IPS-18a (cell line): ENCODE results near the gene ENG.
"Not testable (repeated sequence)": the region's sequence is repeated elsewhere in the genome, so short reads cannot be mapped to it uniquely, and the experiment has no call there.

ENCODE experiments used
- H3K27ac ChIP-seq: one replicate; pipeline ENCODE4 v1.5.1; 2013; ENCODE audit warnings: low read length
- H3K27me3 ChIP-seq: one replicate; pipeline ENCODE4 v1.6.1; 2013; ENCODE audit warnings: mild to moderate bottlenecking, low read length; ENCODE audit not compliant: control insufficient read depth, insufficient read depth
- H3K36me3 ChIP-seq: one replicate; pipeline ENCODE4 v1.6.1; 2013; ENCODE audit warnings: low read depth, low read length; ENCODE audit not compliant: control insufficient read depth
- H3K4me1 ChIP-seq: one replicate; pipeline ENCODE4 v1.6.1; 2013; ENCODE audit warnings: low read depth, low read length; ENCODE audit not compliant: control insufficient read depth
- H3K4me3 ChIP-seq: one replicate; pipeline ENCODE4 v1.5.1; 2013; ENCODE audit warnings: low read length
- H3K9ac ChIP-seq: one replicate; pipeline ENCODE4 v1.6.1; 2013; ENCODE audit warnings: mild to moderate bottlenecking, low read length, moderate library complexity
- H3K9me3 ChIP-seq: one replicate; pipeline ENCODE4 v1.6.1; 2013; ENCODE audit warnings: low read depth, low read length; ENCODE audit not compliant: control insufficient read depth

Gene ENG

GRCh38 chr9:127846443-127847177 is 7.8 kb downstream of the ENG start:
- Histone ChIP-seq H3K4me3 (no peak overlapping the region), H3K27me3 (no peaks in the 10 kb centered on the region), H3K9ac (no peak overlapping the region), H3K4me1 (peaks cover 5% of the 10 kb centered on the region), H3K36me3 (no peaks in the 10 kb centered on the region), H3K27ac (no peak overlapping the region), H3K9me3 (no peaks in the 10 kb centered on the region)

- not testable (repeated sequence) for H3K4me1 ChIP-seq, H3K36me3 ChIP-seq, H3K9ac ChIP-seq, H3K27me3 ChIP-seq, H3K27ac ChIP-seq, H3K9me3 ChIP-seq, H3K4me3 ChIP-seq
Observed at GRCh38 chr9:127845619-127846018, 8.8 kb downstream of the ENG start.

GRCh38 chr9:127844821-127845359 is 9.6 kb downstream of the ENG start:
- Histone ChIP-seq H3K36me3 (no peaks in the 10 kb centered on the region), H3K27me3 (no peaks in the 10 kb centered on the region), H3K9me3 (no peaks in the 10 kb centered on the region), H3K9ac (no peak overlapping the region), H3K4me3 (no peak overlapping the region), H3K4me1 (peaks cover 5% of the 10 kb centered on the region), H3K27ac (peak overlapping the region; percentile 37)

- H3K9me3 ChIP-seq, result no peaks in the 10 kb centered on the region
- H3K27ac ChIP-seq, result no peak overlapping the region
- H3K36me3 ChIP-seq, result no peaks in the 10 kb centered on the region
- no peak overlapping the region for H3K9ac ChIP-seq
- peaks cover 5% of the 10 kb centered on the region for H3K4me1 ChIP-seq
- no peaks in the 10 kb centered on the region for H3K27me3 ChIP-seq
- no peak overlapping the region for H3K4me3 ChIP-seq
Observed at GRCh38 chr9:127841087-127841835, 13.2 kb downstream of the ENG start.

DNA sequence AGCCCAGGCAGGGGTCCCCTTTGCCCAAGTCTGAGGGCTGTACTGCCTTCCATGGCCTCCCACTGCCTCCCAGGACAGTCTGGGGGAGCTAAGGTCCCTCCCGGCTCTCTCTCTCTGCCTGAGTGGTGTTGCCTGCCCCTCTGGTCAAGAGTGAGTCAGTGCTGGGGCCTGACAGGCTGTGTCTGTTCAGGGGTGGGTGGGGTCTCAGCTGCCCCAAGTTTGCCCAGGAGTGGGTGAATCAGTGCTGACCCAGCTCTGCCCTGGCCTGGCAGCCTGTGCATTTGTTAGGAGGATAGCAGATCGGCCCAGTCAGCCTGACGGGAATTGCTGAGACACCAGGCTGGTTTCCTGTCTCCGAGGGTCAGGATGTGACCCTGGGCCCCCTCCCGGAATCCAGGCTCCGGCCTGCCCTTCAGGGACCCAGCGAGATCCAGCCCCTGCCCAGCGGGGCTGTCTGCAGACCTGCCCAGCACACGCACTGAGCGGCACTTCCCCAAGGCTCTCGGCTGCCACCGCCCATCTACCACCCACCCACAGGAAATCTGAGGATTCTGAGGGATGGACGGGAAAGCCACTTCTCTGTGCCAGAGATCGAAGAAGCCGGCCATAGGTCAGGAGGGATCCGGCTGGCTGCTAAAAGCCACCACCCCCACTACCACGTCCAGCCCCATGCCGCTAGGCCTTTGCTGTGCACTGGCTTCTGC is 15.9 kb downstream of the ENG start:
- Histone ChIP-seq H3K4me3 (no peak overlapping the region), H3K9ac (no peak overlapping the region), H3K27ac (no peak overlapping the region), H3K4me1 (no peaks in the 10 kb centered on the region), H3K27me3 (no peaks in the 10 kb centered on the region), H3K9me3 (no peaks in the 10 kb centered on the region), H3K36me3 (no peaks in the 10 kb centered on the region)

DNA sequence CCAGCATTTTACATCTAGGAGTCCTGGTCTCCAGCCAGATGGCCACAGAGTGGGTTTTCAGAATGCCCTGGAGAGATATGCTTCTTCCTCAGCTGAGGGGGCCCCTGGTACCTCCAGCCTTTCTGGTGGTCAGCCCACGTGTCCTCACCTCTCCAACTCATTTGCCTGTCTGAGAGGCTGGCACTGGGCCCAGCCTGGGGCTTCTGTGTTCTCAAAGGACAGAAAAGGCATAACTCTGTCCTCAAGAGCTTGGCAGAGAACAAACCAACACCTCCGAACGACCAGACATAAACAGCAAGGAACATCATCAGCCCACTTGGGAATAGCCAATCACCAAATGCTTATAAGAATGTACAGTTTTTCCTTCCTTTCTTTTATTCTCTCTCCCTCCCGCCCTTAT is 17.1 kb downstream of the ENG start:
- no peaks in the 10 kb centered on the region for H3K4me1 ChIP-seq
- H3K9ac ChIP-seq, result no peak overlapping the region
- no peak overlapping the region for H3K27ac ChIP-seq
- no peaks in the 10 kb centered on the region for H3K27me3 ChIP-seq
- no peaks in the 10 kb centered on the region for H3K9me3 ChIP-seq
- H3K4me3 ChIP-seq, result no peak overlapping the region
- no peaks in the 10 kb centered on the region for H3K36me3 ChIP-seq

- H3K4me1 ChIP-seq, H3K36me3 ChIP-seq, H3K27me3 ChIP-seq, H3K9me3 ChIP-seq, H3K9ac ChIP-seq, H3K27ac ChIP-seq, H3K4me3 ChIP-seq: not testable (repeated sequence)
Observed at GRCh38 chr9:127836561-127836960, 17.9 kb downstream of the ENG start.

GRCh38 chr9:127835991-127836516 is 18.4 kb downstream of the ENG start:
- Histone ChIP-seq H3K4me1 (no peaks in the 10 kb centered on the region), H3K27me3 (no peaks in the 10 kb centered on the region), H3K27ac (no peak overlapping the region), H3K9ac (no peak overlapping the region), H3K36me3 (no peaks in the 10 kb centered on the region), H3K4me3 (no peak overlapping the region), H3K9me3 (no peaks in the 10 kb centered on the region)

GRCh38 chr9:127833555-127833954 is 20.9 kb downstream of the ENG start:
- no peak overlapping the region for H3K4me3 ChIP-seq
- no peaks in the 10 kb centered on the region for H3K27me3 ChIP-seq
- peaks cover 6% of the 10 kb centered on the region for H3K4me1 ChIP-seq
- no peaks in the 10 kb centered on the region for H3K9me3 ChIP-seq
- H3K9ac ChIP-seq, result no peak overlapping the region
- H3K36me3 ChIP-seq, result no peaks in the 10 kb centered on the region
- H3K27ac ChIP-seq, result no peak overlapping the region

GRCh38 chr9:127832248-127832647 is 22.2 kb downstream of the ENG start:
- Histone ChIP-seq H3K9ac (no peak overlapping the region), H3K9me3 (no peaks in the 10 kb centered on the region), H3K4me3 (no peak overlapping the region), H3K27me3 (peaks cover 2% of the 10 kb centered on the region), H3K4me1 (peaks cover 7% of the 10 kb centered on the region), H3K36me3 (no peaks in the 10 kb centered on the region), H3K27ac (no peak overlapping the region)

DNA sequence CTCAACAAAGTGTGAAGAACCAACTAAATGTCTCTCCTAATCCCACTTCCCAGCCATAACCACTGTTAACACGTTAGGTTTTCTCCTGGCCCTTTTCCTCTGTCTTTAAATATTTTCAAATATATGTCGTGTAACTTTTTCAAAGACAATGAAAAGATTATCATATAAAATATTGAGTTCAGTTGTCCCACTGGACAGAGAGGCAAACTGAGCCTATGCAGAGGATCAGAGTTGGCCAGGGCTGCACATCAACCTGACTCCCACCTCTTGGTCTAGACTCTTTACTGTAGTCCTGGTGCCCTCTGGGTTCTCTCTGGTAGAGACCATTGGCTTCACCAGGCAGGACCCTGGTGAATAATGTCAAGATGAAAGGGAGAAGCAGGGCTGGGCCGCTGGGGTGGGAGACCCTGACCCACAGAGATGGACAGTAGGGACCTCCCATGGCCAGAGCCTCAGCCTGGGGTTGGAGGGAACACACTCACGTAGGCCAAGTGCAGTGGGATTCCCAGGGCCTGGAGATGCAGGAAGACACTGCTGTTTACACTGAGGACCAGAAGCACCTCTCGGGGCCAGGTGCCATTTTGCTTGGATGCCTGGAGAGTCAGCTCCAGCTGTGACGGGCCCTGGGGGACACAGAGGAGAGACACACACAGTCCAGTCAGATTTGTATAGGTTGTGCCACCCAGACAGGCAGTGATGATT is 25.1 kb downstream of the ENG start:
- Histone ChIP-seq H3K27ac (no peak overlapping the region), H3K27me3 (peaks cover 16% of the 10 kb centered on the region), H3K36me3 (no peaks in the 10 kb centered on the region), H3K9ac (no peak overlapping the region), H3K4me3 (no peak overlapping the region), H3K9me3 (no peaks in the 10 kb centered on the region), H3K4me1 (peaks cover 7% of the 10 kb centered on the region)
